OCI-LY1 (cell line): Measurements from ENCODE around the gene CXCR6.

Experiments used
- EZH2 ChIP-seq: fragments of 200-600 bp; sonication (generic), shearing (Covaris generic); IDR thresholded peaks from 2 replicates; pipeline ENCODE4 v1.8.0; 2017; ENCODE audit warnings: borderline replicate concordance, mixed run types, mild to moderate bottlenecking, antibody characterized with exemption, low read length, moderate library complexity, mixed read lengths
- TF ChIP-seq, protein P1 (sequence below): fragments of 200-600 bp; sonication (generic), shearing (Covaris generic); IDR thresholded peaks from 2 replicates; pipeline ENCODE4 v1.5.1; 2017; ENCODE audit warnings: mild to moderate bottlenecking, antibody characterized with exemption, low read length, moderate library complexity, mixed read lengths

DNA sequence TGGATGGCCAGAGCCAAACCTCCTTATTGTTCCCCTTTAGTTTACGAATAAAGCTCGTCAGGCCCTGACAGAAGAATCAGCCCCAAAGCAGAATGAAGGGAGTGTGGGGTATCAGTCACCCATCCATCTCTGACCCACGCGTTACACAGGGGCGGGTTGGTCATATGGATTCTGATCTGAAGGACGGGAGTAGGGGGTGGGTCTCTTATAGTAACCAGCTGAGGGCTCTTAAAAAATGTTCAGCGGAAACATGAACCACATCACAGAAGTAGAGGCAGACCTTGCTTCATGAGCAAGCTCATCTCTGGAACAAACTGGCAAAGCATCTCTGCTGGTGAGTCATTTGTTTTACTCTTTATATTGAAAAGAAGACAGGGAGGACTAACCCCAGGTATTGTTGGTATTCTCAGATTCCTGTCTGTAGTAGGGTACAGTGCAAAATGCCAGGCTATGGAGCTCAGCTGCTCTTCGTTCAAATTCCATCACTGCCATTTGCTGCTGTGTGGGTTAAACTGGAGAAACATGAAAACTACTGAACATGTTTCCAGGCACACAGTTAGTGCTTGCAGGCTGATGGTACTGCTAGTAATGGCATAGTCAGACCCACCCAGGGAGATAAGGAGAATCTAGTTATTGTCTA lies at the start of gene CXCR6:
- TF ChIP-seq, protein P1, sequence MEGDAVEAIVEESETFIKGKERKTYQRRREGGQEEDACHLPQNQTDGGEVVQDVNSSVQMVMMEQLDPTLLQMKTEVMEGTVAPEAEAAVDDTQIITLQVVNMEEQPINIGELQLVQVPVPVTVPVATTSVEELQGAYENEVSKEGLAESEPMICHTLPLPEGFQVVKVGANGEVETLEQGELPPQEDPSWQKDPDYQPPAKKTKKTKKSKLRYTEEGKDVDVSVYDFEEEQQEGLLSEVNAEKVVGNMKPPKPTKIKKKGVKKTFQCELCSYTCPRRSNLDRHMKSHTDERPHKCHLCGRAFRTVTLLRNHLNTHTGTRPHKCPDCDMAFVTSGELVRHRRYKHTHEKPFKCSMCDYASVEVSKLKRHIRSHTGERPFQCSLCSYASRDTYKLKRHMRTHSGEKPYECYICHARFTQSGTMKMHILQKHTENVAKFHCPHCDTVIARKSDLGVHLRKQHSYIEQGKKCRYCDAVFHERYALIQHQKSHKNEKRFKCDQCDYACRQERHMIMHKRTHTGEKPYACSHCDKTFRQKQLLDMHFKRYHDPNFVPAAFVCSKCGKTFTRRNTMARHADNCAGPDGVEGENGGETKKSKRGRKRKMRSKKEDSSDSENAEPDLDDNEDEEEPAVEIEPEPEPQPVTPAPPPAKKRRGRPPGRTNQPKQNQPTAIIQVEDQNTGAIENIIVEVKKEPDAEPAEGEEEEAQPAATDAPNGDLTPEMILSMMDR: no peak
- TF ChIP-seq EZH2: no peak
